Endometrial microvascular endothelial cells (primary cell): Measurements from ENCODE around the gene SRGAP1. TPM values are rescaled to one million over a fixed set of nuclear protein-coding genes. Genes with fewer than 3 reads are reported as not detected.

Source experiments
- in situ Hi-C: cut with HindIII; loops from 2 replicates; pipeline ENCODE4 v1.10.0; 2017; ENCODE audit warnings: low sequenced_read_pairs, low pct_unique_long_range_greater_than_20kb; ENCODE audit errors: inconsistent ontology term
- total RNA-seq: library from RNA; depleted of rRNA; stranded (reverse); fragments of >200 nt; gene quantifications from one replicate; pipeline ENCODE4 v1.2.3, GENCODE V29; 2015; ENCODE audit errors: inconsistent ontology term

The SRGAP1 gene
- total RNA-seq, 1 donor from 2014 or later = 8.4 TPM

- in situ Hi-C loops = no loop called here
These were observed 241.5 kb downstream of the SRGAP1 start for GRCh38 chr12:64085996-64086395.

- in situ Hi-C loops = no loop called here
These were observed 242.4 kb downstream of the SRGAP1 start for GRCh38 chr12:64086946-64087345.

DNA sequence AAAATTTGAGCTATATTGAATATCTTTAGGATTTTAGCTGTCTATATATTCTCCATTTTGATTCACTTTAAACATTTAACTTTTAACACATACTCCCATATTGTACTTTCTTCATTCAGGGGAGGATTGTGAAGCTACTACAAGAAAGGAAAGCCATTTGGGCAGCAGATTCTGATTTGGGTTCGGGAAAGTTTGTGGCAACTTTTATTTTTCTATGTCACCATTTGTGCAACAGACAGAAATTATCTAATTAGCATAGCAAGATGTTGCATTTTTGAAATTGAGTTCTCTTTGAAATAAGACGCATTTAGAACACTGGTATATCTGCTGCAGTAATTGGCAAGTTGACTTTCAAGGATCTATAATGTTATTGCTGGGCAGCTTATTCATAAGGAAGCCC is 243.3 kb downstream of the SRGAP1 start:
- in situ Hi-C loops = no loop called here

DNA sequence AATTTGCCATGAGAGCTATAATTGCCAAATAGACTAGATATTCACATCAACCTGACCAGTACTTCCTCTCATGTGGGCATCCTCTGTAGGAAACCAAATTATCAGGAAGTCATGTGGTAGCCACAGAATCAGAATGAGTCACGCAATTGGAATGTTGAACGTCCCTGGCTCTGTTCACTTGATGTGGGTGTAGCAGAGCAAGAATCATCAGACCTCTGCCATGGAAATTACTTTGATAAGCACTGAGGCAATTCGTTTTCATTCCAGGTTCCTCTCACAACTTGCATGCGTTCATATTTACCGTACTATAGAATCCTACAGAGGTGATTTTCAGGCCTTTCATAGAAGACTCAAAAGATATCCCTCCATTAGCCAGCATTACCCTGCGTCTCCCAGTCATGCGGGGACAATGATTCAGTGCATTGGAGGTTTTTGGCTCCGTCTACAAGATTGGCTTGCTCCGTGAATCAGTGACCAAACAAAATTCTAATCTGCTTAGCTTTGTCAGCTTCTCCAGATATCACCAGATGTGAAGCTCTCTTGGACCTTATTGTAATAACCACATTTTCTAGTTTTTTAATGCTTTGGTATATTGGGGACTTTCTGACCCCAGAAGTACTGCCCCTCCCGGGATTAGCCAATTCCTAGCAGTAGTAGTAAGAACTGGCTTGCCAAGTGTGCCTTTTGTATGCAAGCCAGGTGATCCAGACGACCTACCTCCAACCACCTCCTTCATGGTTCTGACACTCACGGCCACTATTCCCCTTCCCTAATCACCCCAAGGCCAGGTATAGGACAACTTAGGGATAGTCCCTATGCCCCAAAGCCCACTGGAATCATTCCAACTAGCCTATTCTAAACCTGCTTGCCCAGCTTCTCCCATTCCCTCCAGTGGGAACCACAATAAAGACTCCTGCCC is 244.2 kb downstream of the SRGAP1 start:
- in situ Hi-C loops = no loop called here

- in situ Hi-C loops = no loop called here
These were observed 245.5 kb downstream of the SRGAP1 start for GRCh38 chr12:64090047-64090446.

DNA sequence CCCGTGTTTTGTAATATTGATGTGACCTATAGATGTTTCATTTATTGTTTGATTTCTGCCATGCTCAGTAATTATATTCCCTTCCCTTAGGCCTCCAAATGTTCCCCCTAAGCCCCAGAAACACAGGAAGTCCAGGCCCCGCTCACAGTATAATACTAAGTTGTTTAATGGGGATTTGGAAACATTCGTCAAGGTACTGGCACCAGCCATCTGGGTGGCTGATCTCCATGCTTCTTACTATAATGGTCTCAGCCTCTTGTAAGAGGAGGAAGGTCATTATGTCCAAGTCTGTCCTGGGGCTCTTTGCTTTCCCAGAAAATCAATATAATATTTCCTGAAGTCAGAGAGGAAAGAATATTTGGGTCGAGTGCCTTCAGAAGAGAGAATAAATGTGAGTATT is 246.7 kb downstream of the SRGAP1 start:
- in situ Hi-C loops = no loop called here

GRCh38 chr12:64092507-64093196 is 248.2 kb downstream of the SRGAP1 start:
- in situ Hi-C loops = no loop called here

DNA sequence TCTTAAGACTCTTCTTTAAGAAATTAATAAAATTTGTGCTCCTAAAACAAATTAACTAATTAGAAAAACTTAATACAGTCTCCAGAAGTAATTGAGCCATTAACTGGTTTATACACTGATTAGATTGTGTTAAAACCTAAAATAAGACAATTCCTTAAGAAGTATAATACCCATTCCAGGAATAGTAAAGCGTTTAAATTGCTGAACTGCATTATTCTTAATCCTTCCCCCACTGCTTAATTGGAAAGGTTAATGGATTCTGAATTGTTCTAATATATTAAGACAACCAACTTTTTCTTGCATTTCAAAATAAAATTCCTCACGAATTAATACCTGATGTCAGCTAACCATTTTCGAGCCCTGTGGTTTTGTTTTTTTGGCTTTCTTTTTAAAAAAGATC is 249.2 kb downstream of the SRGAP1 start:
- in situ Hi-C loops = no loop called here

DNA sequence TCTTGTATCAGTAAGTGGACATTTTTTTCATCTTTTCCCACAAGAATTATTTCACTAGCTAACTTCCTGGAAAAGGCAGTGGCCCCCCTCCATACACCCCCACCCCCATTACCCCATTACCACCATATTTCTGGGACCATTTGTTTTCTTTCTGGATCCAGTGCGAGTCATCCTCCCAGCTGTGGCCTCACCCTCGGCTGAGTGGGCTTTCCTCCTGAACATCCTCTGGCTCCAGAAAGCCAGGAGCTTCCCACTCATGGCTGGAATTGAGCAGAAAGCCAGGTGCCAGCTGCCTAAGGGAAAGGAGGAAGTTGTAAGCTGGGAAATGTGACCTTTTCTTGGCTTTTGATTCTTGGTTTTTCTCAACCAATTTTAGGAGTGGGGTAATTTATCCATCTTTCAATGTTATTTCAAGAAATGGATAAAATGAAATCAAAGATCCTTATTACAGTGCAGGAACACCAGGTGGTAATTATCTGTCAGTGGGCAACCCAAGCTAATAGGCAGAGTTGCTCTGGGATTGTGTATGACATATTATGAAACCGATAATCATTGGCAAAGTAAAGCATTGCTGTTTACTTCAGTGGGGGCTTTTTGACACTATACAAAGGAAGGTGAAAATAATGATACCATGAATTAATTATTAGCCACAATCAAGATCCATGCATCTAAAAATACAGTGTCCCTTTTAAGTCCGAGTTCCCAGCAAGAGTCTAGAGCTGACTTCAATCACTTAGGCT is 253.0 kb downstream of the SRGAP1 start:
- in situ Hi-C loops = no loop called here

- in situ Hi-C loops = no loop called here
These were observed 254.3 kb downstream of the SRGAP1 start for GRCh38 chr12:64098709-64099354.

- in situ Hi-C loops = no loop called here
These were observed 254.9 kb downstream of the SRGAP1 start for GRCh38 chr12:64099397-64099796.

GRCh38 chr12:64102339-64102738 is 257.8 kb downstream of the SRGAP1 start:
- in situ Hi-C loops = no loop called here

- in situ Hi-C loops = no loop called here
These were observed 259.6 kb downstream of the SRGAP1 start for GRCh38 chr12:64103825-64104740.

GRCh38 chr12:64105026-64105425 is 260.5 kb downstream of the SRGAP1 start:
- in situ Hi-C loops = no loop called here

GRCh38 chr12:64107776-64108175 is 263.3 kb downstream of the SRGAP1 start:
- in situ Hi-C loops = no loop called here

GRCh38 chr12:64109706-64110105 is 265.2 kb downstream of the SRGAP1 start:
- in situ Hi-C loops = no loop called here

- in situ Hi-C loops = no loop called here
These were observed 266.4 kb downstream of the SRGAP1 start for GRCh38 chr12:64110864-64111263.

GRCh38 chr12:64116969-64117368 is 272.5 kb downstream of the SRGAP1 start:
- in situ Hi-C loops = no loop called here
